NCI-H1694 (cell line): ENCODE results near the gene VPS41.

Experiments
- DNase-seq: peaks from one replicate; lab custom pipeline; 2025; lab: John Stamatoyannopoulos, UW

Gene VPS41

GRCh38 chr7:38905056-38905759, 3.8 kb downstream of the VPS41 start:
- DNase-seq, result no peak

- DNase-seq, result no peak
Observed at GRCh38 chr7:38903057-38903456, 5.9 kb downstream of the VPS41 start.

- no peak for DNase-seq
Observed at GRCh38 chr7:38902449-38902848, 6.5 kb downstream of the VPS41 start.

DNA sequence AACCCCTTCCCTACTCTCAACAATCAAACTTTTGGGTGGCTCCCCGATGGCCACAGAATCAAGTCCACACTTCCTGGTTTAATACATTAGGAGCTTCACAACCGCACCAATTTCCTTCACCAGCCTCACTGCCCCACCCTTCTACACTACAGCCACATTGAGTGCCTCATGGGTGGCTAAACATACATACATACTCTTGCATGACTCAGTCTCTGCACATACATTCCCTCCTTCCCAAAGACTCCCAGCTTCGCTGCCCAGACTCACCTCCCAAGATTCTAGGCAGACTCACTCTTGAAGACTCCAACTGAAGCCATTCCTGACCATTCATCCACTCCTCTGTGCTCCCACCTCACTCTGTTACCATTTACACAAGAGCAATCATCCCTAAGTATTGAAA, 15.9 kb downstream of the VPS41 start:
- no peak for DNase-seq

DNA sequence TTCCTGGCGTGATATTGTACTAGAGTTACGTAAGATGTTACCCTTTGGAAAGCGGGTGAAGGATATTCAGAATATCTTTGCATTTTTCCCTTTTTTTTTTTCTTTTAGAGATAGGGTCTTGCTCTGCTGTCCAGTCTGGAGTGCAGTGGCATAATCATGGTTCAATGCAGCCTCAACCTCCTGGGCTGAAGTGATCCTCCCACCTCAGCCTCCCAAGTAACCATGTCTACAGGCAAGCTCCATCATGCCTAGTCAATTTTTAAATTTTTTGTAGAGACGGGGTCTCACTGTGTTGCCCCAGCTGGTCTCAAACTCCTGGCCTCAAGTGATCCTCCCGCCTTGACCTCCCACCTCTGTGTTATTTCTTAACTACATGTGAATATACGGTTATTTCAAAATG, 18.4 kb downstream of the VPS41 start:
- no peak for DNase-seq

- no peak for DNase-seq
Observed at GRCh38 chr7:38889872-38890432, 19.0 kb downstream of the VPS41 start.

GRCh38 chr7:38889079-38889478, 19.9 kb downstream of the VPS41 start:
- DNase-seq, result no peak

GRCh38 chr7:38886265-38886664, 22.7 kb downstream of the VPS41 start:
- no peak for DNase-seq

- no peak for DNase-seq
Observed at GRCh38 chr7:38883706-38884105, 25.3 kb downstream of the VPS41 start.

DNA sequence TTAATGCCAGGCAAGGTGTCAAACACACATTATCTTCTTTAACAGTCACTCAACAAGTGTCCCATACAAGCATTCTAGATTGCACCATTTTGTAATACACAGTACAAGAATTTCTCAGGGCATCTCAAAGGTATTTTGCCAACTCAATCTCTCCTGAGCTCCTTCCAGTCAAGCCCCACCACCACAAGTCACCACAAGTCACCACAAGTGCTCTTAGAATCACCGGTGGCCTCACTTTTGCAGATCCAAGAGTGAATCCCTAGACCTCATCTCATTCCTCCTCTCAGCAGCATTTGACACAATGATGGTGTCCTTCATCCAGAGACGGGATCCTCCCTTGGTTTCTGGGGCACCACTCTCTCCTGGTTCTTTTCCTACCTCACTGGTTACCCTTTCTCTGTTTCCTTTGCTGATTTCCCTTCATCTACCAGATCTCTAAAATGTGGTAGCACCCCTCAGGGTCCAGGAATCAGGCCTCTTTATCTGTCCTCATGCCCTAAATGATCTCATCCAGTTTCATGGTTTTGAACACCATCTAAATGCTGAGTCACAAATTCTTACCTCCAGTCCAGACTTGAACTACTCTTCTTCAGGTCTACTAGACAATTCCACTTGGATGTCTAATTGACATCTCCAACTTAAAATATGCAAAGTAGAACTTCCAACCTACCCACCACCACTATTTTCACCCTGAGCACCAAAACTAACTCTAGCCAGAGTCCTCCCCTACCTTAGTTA, 26.9 kb downstream of the VPS41 start:
- DNase-seq, result no peak

GRCh38 chr7:38881015-38881414, 28.0 kb downstream of the VPS41 start:
- no peak for DNase-seq

- DNase-seq, result no peak
Observed at GRCh38 chr7:38880454-38880853, 28.5 kb downstream of the VPS41 start.

DNA sequence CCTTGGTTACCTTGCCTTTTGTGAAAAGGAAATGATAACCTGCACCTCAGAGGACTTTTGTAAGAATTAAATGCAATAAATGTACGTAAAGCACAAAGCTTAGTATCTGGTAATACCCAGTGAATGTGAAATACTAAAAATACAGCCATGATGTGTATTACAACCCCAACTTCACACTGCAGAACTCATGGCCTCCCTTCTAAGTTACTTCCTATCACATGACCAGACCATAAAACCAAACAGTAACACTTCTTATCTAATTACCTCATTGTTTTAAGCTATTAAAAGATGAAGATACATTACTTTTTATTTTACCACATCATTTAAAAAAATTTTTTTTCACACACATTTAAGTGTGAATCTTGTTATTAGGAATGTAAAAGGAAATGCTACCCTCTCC, 29.0 kb downstream of the VPS41 start:
- no peak for DNase-seq

DNA sequence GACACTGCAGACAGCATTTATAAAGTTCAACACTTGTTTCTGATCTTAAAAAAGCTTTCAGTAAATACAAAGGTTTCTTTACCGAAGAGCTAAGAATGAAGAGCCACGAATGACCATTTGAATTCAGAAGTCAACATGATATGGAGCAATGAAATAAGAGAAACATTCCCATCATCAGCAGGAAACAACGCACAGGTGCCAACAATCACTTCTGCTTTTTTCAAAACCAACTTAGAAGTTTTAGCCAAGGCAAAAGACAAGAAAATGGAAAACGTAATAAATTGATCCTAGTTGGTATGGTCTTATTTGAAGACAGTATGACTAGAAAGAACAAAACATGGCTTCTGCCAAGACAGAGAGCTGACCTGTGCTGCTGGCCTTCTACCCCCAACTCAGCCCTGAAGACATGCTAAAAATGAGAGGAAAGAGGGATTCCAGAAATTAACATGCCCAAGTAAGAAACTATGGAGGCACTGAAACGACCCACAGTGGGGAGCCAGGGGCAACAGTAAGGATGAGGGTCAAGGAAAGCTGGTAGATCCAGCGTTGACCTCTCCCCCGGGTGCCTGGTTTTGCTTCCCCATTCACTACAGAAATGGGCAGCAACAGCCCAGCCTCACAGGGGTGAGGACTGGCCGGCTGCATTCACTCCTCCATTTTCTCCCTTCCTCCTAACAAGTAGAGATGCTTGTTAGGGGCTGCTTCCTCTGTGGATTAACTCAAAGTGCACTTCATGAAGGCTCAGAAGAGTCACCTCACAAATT, 30.1 kb downstream of the VPS41 start:
- DNase-seq, result no peak

DNA sequence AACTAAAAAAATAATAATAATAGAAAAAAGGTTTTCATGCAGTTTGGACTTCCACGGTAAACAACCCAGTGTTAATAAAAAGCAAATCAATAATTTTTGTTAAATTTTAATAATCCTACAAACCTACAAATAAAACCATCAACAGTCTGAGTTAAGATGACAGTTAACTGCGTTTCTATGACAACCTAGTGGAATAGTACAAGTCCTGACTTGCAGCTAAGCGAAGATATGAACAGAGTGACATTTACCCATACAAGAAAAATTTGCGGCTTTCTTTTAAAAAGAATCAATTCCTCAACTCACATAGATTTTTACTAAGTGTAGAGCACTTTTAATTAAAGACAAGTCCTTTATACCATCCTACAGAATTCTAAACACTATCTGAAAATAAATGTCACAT, 35.6 kb downstream of the VPS41 start:
- DNase-seq, result no peak

DNA sequence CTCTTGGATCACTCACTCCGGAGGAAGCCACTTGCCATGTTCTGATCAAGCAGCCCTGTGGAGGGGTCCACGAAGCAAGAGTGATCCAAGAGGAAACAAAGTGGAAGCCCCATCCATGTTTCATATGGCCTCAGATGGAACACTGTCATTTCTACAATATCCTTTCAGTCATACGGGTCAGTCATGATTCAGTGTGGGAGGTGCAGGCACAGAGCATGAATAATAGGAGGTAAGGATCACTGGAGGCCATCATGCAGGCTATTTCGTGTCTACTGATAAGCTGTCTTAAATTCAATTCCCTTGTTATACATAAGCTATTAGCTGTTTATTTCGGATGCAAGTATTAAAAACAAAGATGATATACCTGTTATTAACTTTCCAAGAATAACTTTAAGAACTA, 36.8 kb downstream of the VPS41 start:
- DNase-seq, result no peak

- no peak for DNase-seq
Observed at GRCh38 chr7:38870147-38870546, 38.8 kb downstream of the VPS41 start.

DNA sequence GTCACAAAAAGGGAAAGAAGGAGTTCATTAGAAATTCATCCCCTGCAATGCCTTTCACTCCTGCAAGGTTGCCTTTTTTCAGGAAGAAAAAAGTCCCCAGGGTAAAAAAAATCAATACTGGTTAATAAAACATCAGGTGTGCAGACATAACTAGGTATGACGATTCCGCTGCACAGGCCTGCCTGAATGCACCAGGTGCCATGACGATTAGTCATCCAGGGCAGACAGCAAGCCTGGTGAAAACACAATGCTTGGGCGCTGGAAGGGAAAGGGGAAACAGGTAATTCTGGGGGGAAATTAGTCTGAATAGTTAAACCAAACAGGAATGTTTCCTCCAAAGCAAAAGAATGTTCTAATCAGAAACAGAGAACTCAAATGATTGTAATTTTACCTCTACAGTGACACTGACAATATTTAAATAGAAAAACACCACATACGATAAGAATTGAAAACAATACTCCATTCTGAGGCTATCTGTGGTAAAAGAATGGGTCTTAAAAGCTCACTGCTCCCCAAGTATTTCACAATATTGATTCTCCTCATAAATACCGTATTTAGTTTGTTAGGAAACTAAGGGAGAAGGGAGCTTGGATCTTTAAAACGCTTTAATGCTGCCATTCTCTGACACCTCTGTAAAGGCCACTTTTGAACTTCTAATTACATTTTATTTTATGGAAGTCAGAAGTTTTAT, 45.2 kb downstream of the VPS41 start:
- DNase-seq, result no peak

DNA sequence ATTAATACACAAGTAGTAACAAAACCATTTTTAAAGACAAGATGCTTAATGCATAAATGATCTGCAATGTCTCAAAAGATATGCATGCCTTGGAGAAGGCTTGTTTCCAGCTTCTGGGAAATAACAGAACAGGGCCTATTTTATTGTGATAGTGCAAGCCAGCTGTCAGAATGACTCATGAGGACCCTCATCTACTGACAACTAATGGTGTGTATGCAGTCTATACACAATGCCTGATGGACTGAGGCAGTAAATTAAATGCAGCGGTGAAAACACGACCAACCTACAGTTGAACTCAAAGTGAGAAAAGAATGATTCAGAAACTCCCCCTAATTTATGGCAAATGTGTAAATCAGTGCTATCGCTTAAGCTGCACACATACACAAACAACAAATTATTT, 46.3 kb downstream of the VPS41 start:
- DNase-seq, result no peak

GRCh38 chr7:38858259-38858884, 50.6 kb downstream of the VPS41 start:
- DNase-seq, result no peak

GRCh38 chr7:38855867-38856266, 53.1 kb downstream of the VPS41 start:
- DNase-seq, result no peak

DNA sequence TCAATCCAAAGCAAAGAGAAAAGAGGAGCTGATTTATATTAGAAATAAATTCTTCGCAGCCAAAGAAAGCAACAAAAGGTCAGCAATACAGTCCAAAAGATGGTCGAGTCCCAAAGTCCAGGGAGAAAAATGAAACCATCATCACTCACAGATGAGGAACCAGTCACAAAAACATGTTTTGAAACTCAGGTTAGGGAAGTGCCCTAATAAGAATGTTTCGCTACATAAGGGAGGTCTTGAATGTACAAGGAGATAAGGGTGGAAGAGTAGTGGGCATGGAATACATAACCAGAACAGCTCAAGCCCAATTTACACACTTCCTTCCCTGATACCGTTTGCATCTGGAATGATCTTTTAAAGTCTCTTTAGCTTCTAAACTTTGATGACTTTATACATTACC, 53.6 kb downstream of the VPS41 start:
- no peak for DNase-seq
